ENCODE data around the gene ARNT2.

ARNT2 gene

DNA sequence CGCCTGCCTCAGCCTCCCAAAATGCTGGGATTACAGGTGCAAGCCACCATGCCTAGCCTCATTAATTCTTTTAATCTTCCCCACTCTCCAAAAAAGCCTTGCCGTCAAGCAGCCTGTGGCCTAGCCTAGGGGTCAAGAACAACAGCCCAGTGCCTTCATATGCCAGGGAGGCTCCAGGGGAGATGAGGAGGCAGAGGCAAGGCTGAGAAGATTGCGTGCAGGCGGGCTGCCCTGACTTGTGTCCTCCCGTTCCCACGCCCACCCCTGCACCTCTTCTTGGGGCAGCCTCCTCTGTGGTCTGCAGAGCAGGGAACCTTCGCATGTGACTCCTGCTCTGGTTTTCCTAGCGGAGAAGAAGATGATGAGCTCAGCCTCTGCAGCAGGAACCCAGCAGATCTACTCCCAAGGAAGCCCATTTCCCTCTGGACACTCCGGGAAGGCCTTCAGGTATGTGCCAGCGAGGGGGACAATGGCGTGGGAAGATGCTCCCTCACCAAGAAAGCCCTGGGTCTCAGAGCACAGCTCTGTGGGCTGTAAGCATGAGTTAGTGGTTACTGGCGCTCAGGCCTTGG is 172.4 kb downstream of the ARNT2 start:
- no peak for DNase-seq (ENCODE audit: low read depth in 2 of 2)

- no peak for DNase-seq (ENCODE audit: low read depth in 2 of 2)
Observed at GRCh38 chr15:80577552-80578205, 173.5 kb downstream of the ARNT2 start.

GRCh38 chr15:80578206-80578595 is 174.0 kb downstream of the ARNT2 start:
- no peak for DNase-seq (ENCODE audit: low read depth in 2 of 2)

DNA sequence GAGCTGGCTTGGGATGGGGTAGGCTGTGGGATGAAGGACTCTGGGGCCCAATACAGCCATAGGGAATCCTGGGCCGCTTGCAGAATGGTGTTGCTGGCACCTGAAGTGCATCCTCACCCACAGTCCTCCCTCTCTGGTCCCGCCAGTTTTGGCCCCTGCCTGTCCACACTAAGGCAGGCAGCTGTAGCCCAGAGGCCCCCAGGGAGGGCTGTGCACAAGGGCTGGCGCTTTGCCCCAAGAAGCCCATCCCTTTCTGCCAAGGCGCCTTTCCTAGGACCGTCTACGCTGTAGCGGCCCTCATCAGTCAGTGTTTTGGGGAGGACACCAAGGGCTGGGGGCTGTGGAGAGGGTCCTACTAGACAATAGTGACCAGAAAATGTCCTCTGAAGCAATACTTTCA is 174.7 kb downstream of the ARNT2 start:
- no peak for DNase-seq (ENCODE audit: low read depth in 2 of 2)

DNA sequence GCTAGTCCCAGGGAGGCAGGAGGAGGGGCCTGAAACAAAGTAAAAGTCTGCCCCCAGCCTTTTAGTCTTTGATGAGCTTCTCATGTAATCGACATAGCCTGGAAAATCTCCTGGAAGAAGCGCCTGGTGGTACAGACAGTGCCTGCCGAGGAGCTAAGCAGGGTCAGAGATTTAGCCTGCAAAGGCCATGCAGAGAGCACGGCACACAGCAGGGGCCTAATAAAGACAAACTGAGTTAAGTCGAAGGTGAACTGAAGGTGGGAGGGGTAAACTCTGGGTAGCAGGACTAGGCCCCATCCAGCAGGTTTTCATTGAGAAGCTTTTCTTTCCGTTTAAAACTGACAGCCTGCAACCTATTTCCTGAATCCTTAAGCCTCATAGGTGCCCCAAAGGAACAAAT is 175.4 kb downstream of the ARNT2 start:
- DNase-seq (ENCODE audit: low read depth in 2 of 2), result no peak

- DNase-seq (ENCODE audit: low read depth in 2 of 2), result no peak
Observed at GRCh38 chr15:80580106-80580505, 175.9 kb downstream of the ARNT2 start.

GRCh38 chr15:80580536-80581260 is 176.5 kb downstream of the ARNT2 start:
- no peak for DNase-seq (ENCODE audit: low read depth in 2 of 2)

- DNase-seq (ENCODE audit: low read depth in 2 of 2), result no peak
Observed at GRCh38 chr15:80581976-80582375, 177.8 kb downstream of the ARNT2 start.

DNA sequence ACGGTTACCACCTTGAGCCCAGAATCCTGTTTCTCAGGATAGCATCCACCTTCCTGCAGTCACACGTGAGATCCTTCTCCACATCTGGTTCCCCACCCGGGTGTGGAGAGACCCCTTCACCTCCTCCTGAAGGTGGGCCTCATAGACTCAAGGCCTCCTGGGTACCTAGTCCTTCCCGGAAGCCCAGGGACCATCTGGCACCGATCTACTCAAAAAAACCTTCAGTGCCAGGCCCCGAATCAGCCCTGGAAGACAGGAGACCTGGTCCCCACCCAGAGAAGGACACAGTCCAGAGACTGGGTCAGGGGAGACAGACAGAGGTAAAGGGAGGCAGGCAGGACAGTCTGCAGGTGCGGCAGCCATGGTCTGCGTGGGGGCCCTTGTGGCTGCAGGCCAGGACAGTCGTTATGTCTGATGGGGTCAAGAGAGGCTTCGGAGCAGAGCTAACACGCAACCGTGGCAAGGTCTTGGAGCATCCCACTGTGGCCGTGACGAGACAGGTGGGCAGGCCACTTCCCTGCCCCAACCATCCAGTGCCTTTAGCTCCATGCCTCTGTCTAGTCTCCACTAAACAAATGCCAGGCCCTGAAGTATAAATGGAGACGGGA is 178.7 kb downstream of the ARNT2 start:
- no peak for DNase-seq (ENCODE audit: low read depth in 2 of 2)

GRCh38 chr15:80584561-80584964 is 180.4 kb downstream of the ARNT2 start:
- DNase-seq (ENCODE audit: low read depth in 2 of 2), result no peak

- DNase-seq (ENCODE audit: low read depth in 2 of 2), result no peak
Observed at GRCh38 chr15:80584973-80585525, 180.9 kb downstream of the ARNT2 start.

- no peak for DNase-seq (ENCODE audit: low read depth in 2 of 2)
Observed at GRCh38 chr15:80585544-80586018, 181.4 kb downstream of the ARNT2 start.

DNA sequence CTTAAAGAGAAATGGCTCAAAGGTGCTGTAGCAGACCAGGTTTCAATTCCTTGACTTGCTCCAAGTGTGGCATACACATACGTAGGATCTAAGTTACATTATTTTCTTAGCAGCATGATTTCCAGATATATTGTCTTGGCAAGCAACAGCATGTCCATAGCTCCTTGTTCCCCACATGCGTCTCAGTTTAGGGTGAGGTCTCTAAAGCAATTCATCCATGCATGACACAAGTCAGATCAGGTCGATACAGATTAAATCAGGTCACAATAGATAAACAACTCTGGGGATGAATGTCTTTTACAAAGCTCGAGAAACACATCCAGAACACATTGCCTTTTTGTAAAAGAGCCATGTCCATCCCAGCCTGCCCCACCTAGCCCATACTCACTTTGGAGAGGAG is 182.0 kb downstream of the ARNT2 start:
- DNase-seq (ENCODE audit: low read depth in 2 of 2), result no peak

- no peak for DNase-seq (ENCODE audit: low read depth in 2 of 2)
Observed at GRCh38 chr15:80587007-80587406, 182.8 kb downstream of the ARNT2 start.

DNA sequence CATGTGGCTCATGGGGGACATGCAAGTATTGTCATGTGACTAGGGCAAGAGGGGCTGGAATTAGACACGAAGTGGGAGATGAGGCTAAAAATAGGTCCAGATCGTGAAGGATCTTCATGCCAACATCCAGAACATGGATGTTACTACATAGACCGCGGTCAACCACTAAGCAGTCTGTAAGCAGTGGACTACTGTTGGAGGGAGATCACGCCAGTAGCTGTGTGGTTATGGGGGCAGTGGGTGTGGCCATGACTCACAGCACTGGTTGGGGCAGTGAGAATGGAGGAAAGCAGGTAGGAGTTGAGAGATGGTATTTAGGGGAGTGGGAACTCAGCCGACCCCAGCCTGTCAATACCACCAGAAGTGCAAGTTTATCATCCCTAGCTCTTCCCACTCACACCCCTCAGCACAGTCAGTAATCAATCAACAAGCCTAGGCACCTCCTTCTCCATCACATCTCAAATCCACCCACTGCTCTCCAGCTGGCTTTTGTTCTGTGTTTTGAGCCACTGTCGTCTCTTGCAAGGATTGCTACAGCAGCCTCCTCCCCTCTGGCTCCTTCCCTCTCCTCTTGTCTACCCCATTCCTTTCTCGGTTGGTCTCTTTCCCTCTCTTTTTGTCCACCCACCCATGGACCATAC is 183.8 kb downstream of the ARNT2 start:
- no peak for DNase-seq (ENCODE audit: low read depth in 2 of 2)

DNA sequence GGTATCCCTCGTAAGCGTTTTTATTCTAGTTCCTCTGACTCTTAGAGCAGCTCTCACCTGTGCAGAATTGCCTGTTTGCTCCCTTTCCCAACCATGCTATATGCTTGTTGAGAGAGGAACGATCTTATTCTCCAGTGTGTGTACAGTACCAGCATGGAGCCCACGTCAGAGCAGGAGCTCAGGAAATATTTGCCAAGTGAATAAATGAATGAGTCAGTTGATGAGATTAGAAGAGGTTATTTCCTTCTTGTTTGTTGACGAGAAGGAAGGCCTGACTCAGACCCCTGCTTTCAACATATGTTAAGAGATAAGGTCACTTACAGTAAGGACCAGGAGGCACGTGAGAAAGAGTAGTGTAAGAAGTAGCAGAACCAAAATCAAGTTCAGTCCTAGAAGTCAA is 184.6 kb downstream of the ARNT2 start:
- DNase-seq (ENCODE audit: low read depth in 2 of 2), result no peak

DNA sequence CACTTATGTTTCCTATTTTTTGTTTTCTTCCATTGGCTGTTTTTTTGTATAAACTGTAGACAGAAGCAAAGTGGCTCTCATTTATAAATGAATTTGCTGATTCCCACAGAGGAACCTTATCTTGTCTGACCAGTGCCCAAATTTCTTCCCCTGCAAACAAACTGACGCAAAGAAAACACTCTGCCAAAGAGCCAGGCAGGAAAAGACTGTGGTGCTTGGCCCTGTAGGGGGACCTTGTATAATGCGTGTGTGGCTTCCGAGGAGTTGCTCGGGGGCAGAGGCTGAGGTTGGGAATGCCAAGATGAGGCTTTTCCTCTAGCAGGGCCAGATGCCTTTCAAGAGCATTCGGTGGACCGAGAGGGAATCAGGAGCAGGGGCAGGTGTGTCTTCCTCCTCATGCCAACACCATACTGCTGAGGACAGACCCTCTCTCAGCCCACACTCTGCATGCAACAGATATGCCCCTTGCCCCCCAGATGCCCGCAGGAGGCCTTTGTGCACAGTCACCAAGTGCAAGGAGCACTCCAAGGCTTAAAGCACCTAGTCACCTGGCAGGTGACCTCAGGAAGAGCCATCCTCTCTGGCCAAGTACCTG is 186.7 kb downstream of the ARNT2 start:
- DNase-seq (ENCODE audit: low read depth in 2 of 2), result no peak

DNA sequence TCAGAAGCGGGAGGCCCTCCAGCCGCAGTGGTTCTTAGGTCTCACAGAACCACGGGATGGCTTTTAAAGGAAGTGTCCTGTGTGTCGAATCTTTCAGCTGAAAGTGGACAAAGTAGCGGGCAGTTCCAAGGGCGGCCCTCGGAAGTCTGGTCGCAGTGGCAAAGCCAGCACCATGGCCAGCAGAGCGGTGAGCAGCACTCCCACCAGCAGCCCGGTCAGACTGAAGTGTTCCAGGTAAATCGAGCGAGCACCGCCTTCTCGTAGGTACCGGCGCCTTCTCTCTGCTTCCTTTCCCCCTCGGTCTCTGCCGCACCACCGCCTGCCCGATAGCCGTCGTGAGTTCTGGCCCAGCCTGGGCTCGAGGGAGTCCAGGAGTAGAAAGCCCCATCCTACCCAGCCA is 187.3 kb downstream of the ARNT2 start:
- no peak for DNase-seq (ENCODE audit: low read depth in 2 of 2)

DNA sequence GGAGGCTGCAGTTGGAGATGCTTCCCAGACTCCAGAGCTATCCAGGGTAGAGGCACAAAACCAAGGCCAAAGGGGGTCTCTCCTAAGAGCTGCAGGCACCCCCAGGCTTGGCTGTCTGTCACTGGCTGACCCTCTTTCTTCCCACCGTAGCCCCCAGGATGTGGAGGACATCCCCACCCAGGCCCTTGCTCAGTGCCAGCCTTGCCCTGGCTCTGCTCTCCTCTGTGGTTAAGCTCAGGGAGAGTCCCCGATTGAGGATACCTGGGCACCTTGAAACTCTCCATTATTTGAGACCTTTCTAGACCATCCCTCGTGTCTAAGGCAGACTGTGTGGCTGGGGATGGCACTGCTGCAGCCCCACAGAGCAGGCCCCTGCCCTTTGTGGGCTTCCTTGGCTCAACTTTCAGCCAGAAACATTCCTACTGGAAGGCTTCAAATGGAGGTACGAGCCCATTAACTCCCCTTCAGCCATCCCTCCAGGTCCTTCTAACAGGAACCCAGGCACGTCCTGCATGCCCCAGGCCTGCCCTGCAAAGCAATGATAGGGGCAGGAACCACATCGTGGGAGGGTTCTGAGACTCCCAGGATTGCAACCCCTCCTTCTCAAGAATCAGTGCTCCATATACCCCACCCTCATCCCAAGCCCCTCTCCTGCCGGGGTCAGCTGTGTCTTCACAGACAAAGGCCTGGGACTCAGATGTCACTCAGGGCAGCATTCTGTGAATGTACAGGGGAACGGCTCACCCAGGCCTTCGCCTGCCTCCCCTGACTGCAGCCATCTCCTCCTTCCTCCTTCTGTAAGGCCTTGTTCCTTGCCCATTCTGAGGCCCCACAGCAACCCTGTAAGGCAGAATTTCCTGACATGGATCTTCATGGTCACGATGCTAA is 188.0 kb downstream of the ARNT2 start:
- DNase-seq (ENCODE audit: low read depth in 2 of 2), result no peak

GRCh38 chr15:80593486-80594030 is 189.4 kb downstream of the ARNT2 start:
- DNase-seq (ENCODE audit: low read depth in 2 of 2), result no peak

All from stimulated activated CD8-positive, alpha-beta memory T cell treated with anti-CD3 and anti-CD28 coated beads, Interleukin-15, amount 100 ng/mL, for 48 hours (primary cell).